Measurements from ENCODE around the gene CCR7.

Gene CCR7

DNA sequence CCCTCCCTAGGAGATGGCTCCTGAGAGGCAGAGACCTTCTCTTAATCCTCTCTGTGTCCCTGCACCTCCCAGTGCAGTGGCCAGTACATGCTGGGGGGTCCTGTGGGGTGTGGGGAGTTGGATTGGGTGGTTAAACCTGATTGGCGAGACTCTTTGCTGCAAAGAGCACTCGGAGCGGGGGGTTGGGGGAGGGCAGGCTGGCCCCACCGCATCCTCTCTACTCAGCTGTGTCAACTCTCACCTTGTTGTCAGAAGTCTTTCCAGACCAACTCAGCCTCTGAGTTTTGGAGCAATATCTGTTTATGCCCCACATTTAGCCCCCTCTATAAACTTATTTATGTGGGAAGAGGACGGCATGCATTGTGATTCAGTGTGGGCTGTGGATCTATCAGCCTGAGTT, 42.4 kb upstream of the CCR7 start:
- Histone ChIP-seq H3K27ac (no peak overlapping the region), H2AFZ (ENCODE audit: low read depth) (no peak overlapping the region), H3K79me2 (ENCODE audit: insufficient read depth, low read depth) (no peaks in the 10 kb centered on the region), H3K4me3 (IDR thresholded peaks at IDR 0.05; ENCODE audit: insufficient read depth, low read depth, low read length) (no peak overlapping the region), H3K9ac (no peak overlapping the region), H3K4me1 (ENCODE audit: low read depth, poor library complexity, severe bottlenecking) (no peaks in the 10 kb centered on the region), H3K36me3 (ENCODE audit: insufficient read depth) (no peaks in the 10 kb centered on the region), H3K27me3 (ENCODE audit: insufficient read depth, low read depth) (no peaks in the 10 kb centered on the region), H4K20me1 (ENCODE audit: insufficient read depth) (no peaks in the 10 kb centered on the region), H3K4me2 (no peak overlapping the region)
- TF ChIP-seq, protein P1, sequence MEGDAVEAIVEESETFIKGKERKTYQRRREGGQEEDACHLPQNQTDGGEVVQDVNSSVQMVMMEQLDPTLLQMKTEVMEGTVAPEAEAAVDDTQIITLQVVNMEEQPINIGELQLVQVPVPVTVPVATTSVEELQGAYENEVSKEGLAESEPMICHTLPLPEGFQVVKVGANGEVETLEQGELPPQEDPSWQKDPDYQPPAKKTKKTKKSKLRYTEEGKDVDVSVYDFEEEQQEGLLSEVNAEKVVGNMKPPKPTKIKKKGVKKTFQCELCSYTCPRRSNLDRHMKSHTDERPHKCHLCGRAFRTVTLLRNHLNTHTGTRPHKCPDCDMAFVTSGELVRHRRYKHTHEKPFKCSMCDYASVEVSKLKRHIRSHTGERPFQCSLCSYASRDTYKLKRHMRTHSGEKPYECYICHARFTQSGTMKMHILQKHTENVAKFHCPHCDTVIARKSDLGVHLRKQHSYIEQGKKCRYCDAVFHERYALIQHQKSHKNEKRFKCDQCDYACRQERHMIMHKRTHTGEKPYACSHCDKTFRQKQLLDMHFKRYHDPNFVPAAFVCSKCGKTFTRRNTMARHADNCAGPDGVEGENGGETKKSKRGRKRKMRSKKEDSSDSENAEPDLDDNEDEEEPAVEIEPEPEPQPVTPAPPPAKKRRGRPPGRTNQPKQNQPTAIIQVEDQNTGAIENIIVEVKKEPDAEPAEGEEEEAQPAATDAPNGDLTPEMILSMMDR (conservative IDR thresholded peaks at IDR 0.05; ENCODE audit: low read depth, low read length), result no peak

DNA sequence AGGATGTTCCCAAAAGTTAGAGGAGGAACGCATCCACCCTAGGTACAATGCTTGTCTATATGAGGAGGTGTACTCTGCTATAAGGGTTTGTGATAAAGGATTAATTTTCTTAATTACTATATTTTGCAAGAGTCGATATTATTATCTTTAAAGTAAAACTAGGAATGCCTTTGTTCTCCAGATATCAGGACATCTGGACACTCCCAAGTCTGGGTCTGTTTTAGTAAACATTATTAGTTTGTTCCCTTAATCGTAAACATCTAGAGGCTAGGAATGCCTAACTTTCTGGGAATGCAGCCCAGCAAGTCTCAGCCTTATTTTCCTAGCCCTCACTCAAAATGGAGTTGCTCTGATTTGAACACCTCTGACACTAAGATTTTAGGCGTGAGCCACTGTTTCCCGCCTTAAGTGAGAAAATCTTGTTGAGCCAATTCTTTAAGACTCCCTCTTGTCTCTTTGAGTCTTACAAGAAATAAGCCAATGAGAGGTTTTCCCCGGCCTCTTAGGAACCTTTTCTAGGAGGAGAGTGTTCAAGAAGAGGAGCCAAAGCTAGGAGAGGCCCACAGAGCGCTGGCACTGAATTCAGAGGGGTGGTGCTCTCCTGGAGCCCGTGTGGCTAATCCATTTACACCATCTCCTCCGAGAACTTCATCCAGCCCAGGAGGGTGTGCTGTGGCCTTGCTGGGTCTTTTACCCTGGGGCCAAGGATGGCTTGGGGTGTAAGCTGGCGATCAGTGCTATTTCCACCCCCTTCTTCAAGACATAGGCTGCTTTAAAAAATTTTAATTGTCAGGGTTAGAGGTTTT, 41.5 kb upstream of the CCR7 start:
- H3K27ac ChIP-seq, result no peak overlapping the region
- no peak overlapping the region for H3K4me2 ChIP-seq
- H2AFZ ChIP-seq (ENCODE audit: low read depth), result no peak overlapping the region
- H3K27me3 ChIP-seq (ENCODE audit: insufficient read depth, low read depth), result no peaks in the 10 kb centered on the region
- no peaks in the 10 kb centered on the region for H3K4me1 ChIP-seq (ENCODE audit: low read depth, poor library complexity, severe bottlenecking)
- no peaks in the 10 kb centered on the region for H3K79me2 ChIP-seq (ENCODE audit: insufficient read depth, low read depth)
- H3K36me3 ChIP-seq (ENCODE audit: insufficient read depth), result no peaks in the 10 kb centered on the region
- TF ChIP-seq, protein P1 (conservative IDR thresholded peaks at IDR 0.05; ENCODE audit: low read depth, low read length), result no peak
- no peak overlapping the region for H3K9ac ChIP-seq
- H4K20me1 ChIP-seq (ENCODE audit: insufficient read depth), result no peaks in the 10 kb centered on the region
- no peak overlapping the region for H3K4me3 ChIP-seq (IDR thresholded peaks at IDR 0.05; ENCODE audit: insufficient read depth, low read depth, low read length)

DNA sequence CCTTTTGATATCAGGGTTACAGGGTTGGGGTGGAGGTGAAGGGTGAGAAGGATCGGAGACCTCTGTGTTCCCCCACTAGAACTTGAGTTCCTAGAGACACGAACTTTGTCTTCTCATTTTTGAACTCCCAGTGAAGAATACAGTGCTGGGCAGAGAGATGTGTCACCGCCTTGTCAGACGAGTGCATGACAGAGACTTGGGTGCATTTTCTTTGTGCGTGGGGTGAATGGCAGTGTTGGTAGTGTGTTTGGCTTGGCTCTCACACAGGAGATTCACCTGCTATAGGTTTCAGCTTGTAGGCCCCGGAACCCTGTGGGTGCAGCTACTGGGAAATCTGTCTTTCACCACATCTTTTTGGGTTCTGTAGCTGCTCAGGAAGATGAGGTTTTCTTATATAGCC, 40.0 kb upstream of the CCR7 start:
- H3K27ac ChIP-seq, result no peak overlapping the region
- H3K4me1 ChIP-seq (ENCODE audit: low read depth, poor library complexity, severe bottlenecking), result no peaks in the 10 kb centered on the region
- TF ChIP-seq, protein P1 (conservative IDR thresholded peaks at IDR 0.05; ENCODE audit: low read depth, low read length), result no peak
- H4K20me1 ChIP-seq (ENCODE audit: insufficient read depth), result no peaks in the 10 kb centered on the region
- no peak overlapping the region for H3K4me3 ChIP-seq (IDR thresholded peaks at IDR 0.05; ENCODE audit: insufficient read depth, low read depth, low read length)
- no peak overlapping the region for H3K4me2 ChIP-seq
- H3K9ac ChIP-seq, result no peak overlapping the region
- no peaks in the 10 kb centered on the region for H3K36me3 ChIP-seq (ENCODE audit: insufficient read depth)
- H3K27me3 ChIP-seq (ENCODE audit: insufficient read depth, low read depth), result no peaks in the 10 kb centered on the region
- H3K79me2 ChIP-seq (ENCODE audit: insufficient read depth, low read depth), result no peaks in the 10 kb centered on the region
- H2AFZ ChIP-seq (ENCODE audit: low read depth), result no peak overlapping the region

DNA sequence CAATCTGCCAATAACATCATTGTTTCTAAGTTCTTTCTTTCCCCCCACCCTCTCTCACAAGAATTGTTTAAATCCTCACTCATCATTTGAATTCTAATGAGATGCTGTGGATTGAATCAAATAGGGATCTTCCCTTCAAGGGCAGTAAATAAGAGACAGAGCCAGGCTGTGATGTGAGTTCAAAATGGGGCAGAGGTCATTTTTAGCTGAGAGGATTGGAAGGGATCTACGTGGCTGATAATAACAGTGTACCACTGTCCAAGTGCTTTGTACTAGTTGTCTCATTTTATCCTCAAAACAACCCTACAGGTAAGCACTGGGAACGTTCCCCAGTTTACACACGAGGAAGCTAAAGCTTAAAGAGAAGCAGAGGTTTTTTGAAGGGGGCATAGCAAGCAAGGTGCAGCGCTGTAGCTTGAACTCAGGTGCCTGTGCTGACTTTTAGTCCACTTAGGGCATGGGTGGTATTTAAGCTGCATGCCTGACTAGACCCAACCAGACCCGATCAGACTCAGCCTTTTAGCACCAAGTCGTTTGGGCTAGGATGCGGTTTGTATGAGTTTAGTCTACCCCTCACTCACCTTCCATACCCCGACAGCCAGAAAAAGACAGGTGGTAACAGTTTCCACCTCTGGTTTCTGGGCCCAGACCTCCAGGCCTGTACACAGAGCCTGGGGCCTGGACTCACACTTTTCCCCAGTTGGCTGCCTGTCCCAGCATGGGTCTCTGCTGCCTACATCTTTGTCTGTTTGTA, 39.2 kb upstream of the CCR7 start:
- H3K27me3 ChIP-seq (ENCODE audit: insufficient read depth, low read depth), result no peaks in the 10 kb centered on the region
- no peaks in the 10 kb centered on the region for H4K20me1 ChIP-seq (ENCODE audit: insufficient read depth)
- H3K36me3 ChIP-seq (ENCODE audit: insufficient read depth), result no peaks in the 10 kb centered on the region
- no peak overlapping the region for H3K4me3 ChIP-seq (IDR thresholded peaks at IDR 0.05; ENCODE audit: insufficient read depth, low read depth, low read length)
- H3K4me2 ChIP-seq, result no peak overlapping the region
- no peak overlapping the region for H3K9ac ChIP-seq
- H3K4me1 ChIP-seq (ENCODE audit: low read depth, poor library complexity, severe bottlenecking), result no peaks in the 10 kb centered on the region
- no peaks in the 10 kb centered on the region for H3K79me2 ChIP-seq (ENCODE audit: insufficient read depth, low read depth)
- no peak overlapping the region for H2AFZ ChIP-seq (ENCODE audit: low read depth)
- H3K27ac ChIP-seq, result no peak overlapping the region
- TF ChIP-seq, protein P1 (conservative IDR thresholded peaks at IDR 0.05; ENCODE audit: low read depth, low read length), result no peak

All from KMS-11 (cell line).